ENCODE results near the gene LAMB3.

GRCh38 chr1:209634005-209634737 is 18.1 kb downstream of the LAMB3 start:
- TF ChIP-seq CTCF (conservative IDR thresholded peaks at IDR 0.05) (no peak), ZFX (IDR thresholded peaks at IDR 0.05) (no peak)
